Activated CD4-positive, CD25-positive, alpha-beta regulatory T cell (primary cell): ENCODE measurements around the gene THBS4.
"Not testable (repeated sequence)": the region's sequence is repeated elsewhere in the genome, so short reads cannot be mapped to it uniquely, and the experiment has no call there.

Experiments used
- DNase-seq, 4 experiments: peaks; one replicate each; lab custom pipeline; 2025; lab: John Stamatoyannopoulos, UW

The THBS4 gene

GRCh38 chr5:80076131-80077050 lies 41.2 kb downstream of the THBS4 start:
- DNase-seq = no peak

GRCh38 chr5:80077051-80077714 lies 42.0 kb downstream of the THBS4 start:
- no peak for DNase-seq

GRCh38 chr5:80078921-80079320 lies 43.8 kb downstream of the THBS4 start:
- no peak for DNase-seq

GRCh38 chr5:80082281-80082680 lies 47.1 kb downstream of the THBS4 start:
- no peak for DNase-seq

GRCh38 chr5:80082731-80083100 lies 47.6 kb downstream of the THBS4 start:
- peak in 2 of 4 experiments; percentile 18 to 19 for DNase-seq

GRCh38 chr5:80083101-80083890 lies 48.1 kb downstream of the THBS4 start:
- no peak for DNase-seq

GRCh38 chr5:80090884-80091166 lies 55.7 kb downstream of the THBS4 start:
- no peak for DNase-seq

GRCh38 chr5:80091792-80092192 lies 56.6 kb downstream of the THBS4 start:
- peak in 1 of 4 experiments; percentile 5 for DNase-seq

- DNase-seq = no peak
Observed at GRCh38 chr5:80092486-80093107, 57.4 kb downstream of the THBS4 start.

- DNase-seq = no peak
Observed at GRCh38 chr5:80093796-80094195, 58.6 kb downstream of the THBS4 start.

- DNase-seq = no peak
Observed at GRCh38 chr5:80094236-80094738, 59.1 kb downstream of the THBS4 start.

- no peak for DNase-seq
Observed at GRCh38 chr5:80097451-80097850, 62.3 kb downstream of the THBS4 start.

GRCh38 chr5:80101993-80102392 lies 66.8 kb downstream of the THBS4 start:
- DNase-seq = no peak

- DNase-seq = no peak
Observed at GRCh38 chr5:80103371-80103770, 68.2 kb downstream of the THBS4 start.

GRCh38 chr5:80105698-80106439 lies 70.7 kb downstream of the THBS4 start:
- no peak for DNase-seq

GRCh38 chr5:80106916-80107315 lies 71.8 kb downstream of the THBS4 start:
- no peak for DNase-seq

- no peak for DNase-seq
Observed at GRCh38 chr5:80109646-80110478, 74.7 kb downstream of the THBS4 start.

- DNase-seq = not testable (repeated sequence)
Observed at GRCh38 chr5:80111376-80111990, 76.3 kb downstream of the THBS4 start.

GRCh38 chr5:80114860-80115259 lies 79.7 kb downstream of the THBS4 start:
- DNase-seq = no peak

- no peak for DNase-seq
Observed at GRCh38 chr5:80116000-80116399, 80.9 kb downstream of the THBS4 start.
